Measurements from ENCODE around the gene PSAPL1. TPM values are rescaled to one million over a fixed set of nuclear protein-coding genes. Genes with fewer than 3 reads are reported as not detected.

Gene PSAPL1
- total RNA-seq, 1 experiment from 2014 or later = not detected

GRCh38 chr4:7393601-7394575 is 40.8 kb downstream of the PSAPL1 start:
- ATAC-seq (no peak), DNase-seq (ENCODE audit: low spot score) (no peak)
- ChIA-PET CTCF (interaction anchor here (1.3 to 2.2 kb wide), 2 partner anchors 58 to 68 kb away, joined by 5 to 7 read pairs; no protein-coding TSS in a partner anchor), POLR2A (interaction anchor here (1.2 kb wide), 1 partner anchor 27 kb away, joined by 3 read pairs; no protein-coding TSS in a partner anchor)
- H3K27me3 Mint-ChIP-seq (ENCODE audit: low read depth) = peaks cover 4% of the 10 kb centered on the region; the same call in 1 of the 2 replicates
- H3K27ac Mint-ChIP-seq = no peak overlapping the region
- TF ChIP-seq CREM (CRISPR knock-in tag; IDR thresholded peaks at IDR 0.05) (no peak), CBFB (CRISPR knock-in tag; IDR thresholded peaks at IDR 0.05; ENCODE audit: low read depth) (no peak), MLX (CRISPR knock-in tag; IDR thresholded peaks at IDR 0.05) (no peak), ZNF317 (CRISPR knock-in tag; IDR thresholded peaks at IDR 0.05; ENCODE audit: borderline replicate concordance, low read depth) (no peak), FOXP1 (CRISPR knock-in tag; IDR thresholded peaks at IDR 0.05; ENCODE audit: borderline replicate concordance) (no peak), ETV6 (CRISPR knock-in tag; IDR thresholded peaks at IDR 0.05) (no peak), ZNF121 (CRISPR knock-in tag; IDR thresholded peaks at IDR 0.05) (no peak), ZNF425 (CRISPR knock-in tag; conservative IDR thresholded peaks at IDR 0.05) (no peak), PREB (CRISPR knock-in tag; IDR thresholded peaks at IDR 0.05; ENCODE audit: borderline replicate concordance) (no peak), ERG (CRISPR knock-in tag; IDR thresholded peaks at IDR 0.05) (no peak), ESRRA (CRISPR knock-in tag; IDR thresholded peaks at IDR 0.05; ENCODE audit: borderline replicate concordance) (no peak), RORB (CRISPR knock-in tag; IDR thresholded peaks at IDR 0.05) (no peak), ZBTB21 (CRISPR knock-in tag; IDR thresholded peaks at IDR 0.05; ENCODE audit: borderline replicate concordance) (no peak), NR1H2 (CRISPR knock-in tag; IDR thresholded peaks at IDR 0.05) (no peak), NFATC4 (CRISPR knock-in tag; IDR thresholded peaks at IDR 0.05) (no peak), ARID4B (CRISPR knock-in tag; IDR thresholded peaks at IDR 0.05; ENCODE audit: borderline replicate concordance) (no peak), NR2C2 (CRISPR knock-in tag; IDR thresholded peaks at IDR 0.05) (no peak), FOXJ3 (CRISPR knock-in tag; IDR thresholded peaks at IDR 0.05; ENCODE audit: borderline replicate concordance) (no peak), SMAD4 (CRISPR knock-in tag; IDR thresholded peaks at IDR 0.05) (no peak), ATF2 (CRISPR knock-in tag; IDR thresholded peaks at IDR 0.05; ENCODE audit: borderline replicate concordance, low read depth) (no peak)
- peaks cover 3% of the 10 kb centered on the region; the same call in 1 of the 2 replicates for H3K4me1 Mint-ChIP-seq
- no peaks in the 10 kb centered on the region for H3K36me3 Mint-ChIP-seq
- no peaks in the 10 kb centered on the region for H3K9me3 Mint-ChIP-seq
- H3K4me3 Mint-ChIP-seq = no peak overlapping the region
